Activated T-helper 1 cell treated with anti-CD3 and anti-CD28 coated beads, Interleukin-12 subunit alpha, Interleukin-12 subunit beta, Interleukin-2, Interleukin-4 antibody, amounts not matched to agents 30 ng/mL and 10 ng/mL and 1 ng/mL, durations not matched to agents 14 hours and 24 hours and 36 hours (primary cell): Measurements from ENCODE around the gene ZNF765. TPM values are rescaled to one million over a fixed set of nuclear protein-coding genes. Genes with fewer than 3 reads are reported as not detected.
"Not testable (repeated sequence)": the region's sequence is repeated elsewhere in the genome, so short reads cannot be mapped to it uniquely, and the experiment has no call there.

Source experiments
- DNase-seq: peaks from one replicate; pipeline ENCODE4 v3.0.0; 2021; ENCODE audit warnings: low spot score
- H3K27ac Mint-ChIP-seq: one replicate; pipeline ENCODE4 v1.8.0; 2021; ENCODE audit warnings: mild to moderate bottlenecking, mixed read lengths
- H3K27me3 Mint-ChIP-seq: one replicate; pipeline ENCODE4 v1.8.0; 2022; ENCODE audit warnings: mild to moderate bottlenecking, moderate library complexity, mixed read lengths; ENCODE audit not compliant: insufficient read depth
- H3K36me3 Mint-ChIP-seq: one replicate; pipeline ENCODE4 v1.8.0; 2021; ENCODE audit warnings: low read depth, mixed read lengths
- H3K4me1 Mint-ChIP-seq: one replicate; pipeline ENCODE4 v1.8.0; 2021; ENCODE audit warnings: low read depth, mixed read lengths
- H3K4me3 Mint-ChIP-seq: one replicate; pipeline ENCODE4 v1.8.0; 2021; ENCODE audit warnings: mild to moderate bottlenecking, moderate library complexity, mixed read lengths
- H3K9me3 Mint-ChIP-seq: one replicate; pipeline ENCODE4 v1.8.0; 2021; ENCODE audit warnings: mixed read lengths
- intact Hi-C: fragments of 100-400 bp; cut with micrococcal nuclease; formaldehyde crosslinking; loops from one replicate; pipeline ENCODE4 v1.15.1; 2024
- total RNA-seq: library from RNA; stranded (reverse); gene quantifications from 2 replicates; pipeline ENCODE4 v1.2.3, GENCODE V29; 2022

Gene ZNF765
- total RNA-seq, 1 donor from 2014 or later = 9.2 TPM

- Mint-ChIP-seq H3K36me3 (peaks cover 20% of the 10 kb centered on the region), H3K27me3 (no peaks in the 10 kb centered on the region), H3K9me3 (peaks cover 62% of the 10 kb centered on the region), H3K4me1 (peaks cover 5% of the 10 kb centered on the region), H3K27ac (no peak overlapping the region), H3K4me3 (no peak overlapping the region)
- intact Hi-C loops = no loop called here
- no peak for DNase-seq
Observed at GRCh38 chr19:53389571-53389970, 5.4 kb upstream of the ZNF765 start.

DNA sequence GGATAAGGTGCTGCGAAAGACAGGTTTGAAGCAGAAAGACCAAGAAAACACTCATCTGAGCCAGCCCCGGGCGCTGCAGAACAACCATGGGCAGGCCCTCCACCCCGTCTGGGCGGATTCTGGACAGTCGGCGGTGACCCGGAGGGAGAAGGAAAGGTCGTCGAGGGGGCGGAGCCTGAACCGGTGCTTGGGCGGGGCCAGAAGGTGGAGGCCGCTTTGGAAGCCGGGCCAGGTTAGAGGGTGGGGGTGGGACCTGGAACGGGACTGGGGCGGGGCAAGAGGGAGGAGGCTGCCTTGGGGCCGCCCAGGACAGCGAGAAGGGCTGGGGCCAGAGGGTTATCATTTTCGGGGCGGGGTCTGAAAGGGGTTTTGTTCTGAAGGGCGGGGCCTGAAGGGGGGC, 5.0 kb upstream of the ZNF765 start:
- intact Hi-C loops = loop anchor here (10.0 kb wide), 1 partner anchor 425 kb away; the partner anchor contains the start of gene ZNF816
- peaks cover 9% of the 10 kb centered on the region for H3K4me1 Mint-ChIP-seq
- H3K27ac Mint-ChIP-seq = no peak overlapping the region
- H3K27me3 Mint-ChIP-seq = no peaks in the 10 kb centered on the region
- peaks cover 58% of the 10 kb centered on the region for H3K9me3 Mint-ChIP-seq
- no peak for DNase-seq
- H3K4me3 Mint-ChIP-seq = no peak overlapping the region
- peaks cover 16% of the 10 kb centered on the region for H3K36me3 Mint-ChIP-seq

DNA sequence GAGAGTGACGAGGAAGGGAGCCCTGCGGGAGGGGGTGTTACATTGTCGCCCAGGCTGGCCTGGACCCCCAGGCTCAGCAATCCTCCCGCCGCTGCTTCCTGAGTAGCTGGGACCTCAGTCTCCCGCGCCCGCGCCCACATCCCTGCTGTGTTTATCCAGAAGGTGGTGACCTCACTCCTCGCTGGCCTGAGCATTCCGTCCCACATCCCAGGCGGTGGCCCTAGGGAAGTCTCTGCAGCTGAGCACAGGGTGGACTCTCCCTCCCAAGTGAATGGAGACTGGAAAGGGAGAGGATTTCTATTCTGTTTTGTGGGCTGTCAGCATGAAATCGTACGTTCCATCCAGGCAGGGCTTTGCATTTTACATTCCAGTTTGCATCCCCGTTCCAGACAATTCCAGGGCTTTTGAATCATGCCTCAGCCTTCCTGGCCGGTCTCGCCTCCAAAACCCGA, 401 bp upstream of the ZNF765 start:
- Mint-ChIP-seq H3K27me3 (no peaks in the 10 kb centered on the region), H3K27ac (peak overlapping the region; percentile 85), H3K36me3 (peaks cover 13% of the 10 kb centered on the region), H3K4me1 (peaks cover 27% of the 10 kb centered on the region), H3K9me3 (peaks cover 35% of the 10 kb centered on the region), H3K4me3 (peak overlapping the region; percentile 98)
- intact Hi-C loops = loop anchor here (10.0 kb wide), 1 partner anchor 430 kb away; the partner anchor contains the start of gene ZNF816
- no peak for DNase-seq

DNA sequence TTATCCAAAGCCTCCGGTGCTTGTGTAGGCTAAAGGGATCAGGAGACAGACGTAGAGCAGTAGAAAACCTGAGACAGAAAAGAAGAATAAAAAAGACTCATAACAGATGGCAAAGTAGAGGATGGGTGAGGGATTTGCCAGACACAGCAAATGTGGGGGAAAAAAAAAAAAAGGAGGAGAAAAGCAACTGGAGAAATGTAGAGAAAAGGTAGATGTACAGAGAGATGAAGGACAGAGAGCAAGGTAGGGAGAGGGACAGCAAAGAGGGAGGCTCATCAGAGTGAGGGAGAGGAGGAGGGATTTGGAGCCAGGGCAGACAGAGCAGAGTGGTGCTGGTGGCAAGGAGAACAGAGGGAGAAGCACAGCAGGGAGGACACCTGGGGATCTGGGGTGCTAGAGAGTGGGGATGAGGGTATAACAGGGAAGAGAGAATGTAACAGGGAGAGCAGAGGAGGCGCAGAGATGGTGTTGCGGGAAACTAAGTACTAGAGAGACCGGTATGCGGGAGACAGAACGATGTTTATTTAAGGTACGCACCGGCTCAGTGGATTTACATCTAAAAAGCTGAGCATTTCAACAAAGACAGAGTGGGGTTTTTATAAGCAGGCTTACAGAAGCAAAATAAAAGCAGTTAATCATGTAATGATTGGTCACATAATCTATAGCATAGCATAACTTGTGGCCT, 1.0 kb downstream of the ZNF765 start:
- H3K27me3 Mint-ChIP-seq, DNase-seq: not testable (repeated sequence)
- peak overlapping the region; percentile 85 for H3K27ac Mint-ChIP-seq
- intact Hi-C loops = loop anchor here (1.0 to 10.0 kb wide), 9 partner anchors 31 to 758 kb away; partner anchors contain the start of genes ZNF160, ZNF525, ZNF761 and ZNF813
- peaks cover 23% of the 10 kb centered on the region for H3K36me3 Mint-ChIP-seq
- H3K4me1 Mint-ChIP-seq = peaks cover 27% of the 10 kb centered on the region
- peak overlapping the region; percentile 98 for H3K4me3 Mint-ChIP-seq
- H3K9me3 Mint-ChIP-seq = peaks cover 30% of the 10 kb centered on the region

DNA sequence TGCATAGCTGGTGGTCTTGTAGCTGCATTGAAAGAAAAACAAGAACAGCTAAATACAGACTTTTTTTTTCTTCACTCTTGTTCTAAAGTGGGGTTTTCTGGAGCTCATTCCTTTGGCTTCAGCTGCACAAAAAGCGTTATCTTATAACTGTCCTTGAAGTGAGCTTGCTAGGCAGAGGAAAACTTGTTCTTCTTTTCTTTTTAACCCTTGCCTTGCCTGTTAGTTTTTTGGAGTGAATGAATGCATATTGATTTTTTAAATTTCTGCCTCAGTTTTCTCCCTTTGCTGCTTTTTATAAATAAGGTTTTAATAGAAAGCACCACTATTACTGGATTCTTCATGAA, 1.5 kb downstream of the ZNF765 start:
- peak overlapping the region; percentile 98 for H3K4me3 Mint-ChIP-seq
- H3K4me1 Mint-ChIP-seq = peaks cover 27% of the 10 kb centered on the region
- intact Hi-C loops = loop anchor here (10.0 kb wide), 1 partner anchor 432 kb away; the partner anchor contains the start of gene ZNF816
- H3K36me3 Mint-ChIP-seq = peaks cover 26% of the 10 kb centered on the region
- DNase-seq = no peak
- H3K27me3 Mint-ChIP-seq = no peaks in the 10 kb centered on the region
- no peak overlapping the region for H3K27ac Mint-ChIP-seq
- peaks cover 26% of the 10 kb centered on the region for H3K9me3 Mint-ChIP-seq

GRCh38 chr19:53397918-53398317, 3.0 kb downstream of the ZNF765 start:
- not testable (repeated sequence) for H3K27ac Mint-ChIP-seq, H3K4me3 Mint-ChIP-seq, H3K27me3 Mint-ChIP-seq, DNase-seq
- peaks cover 27% of the 10 kb centered on the region for H3K4me1 Mint-ChIP-seq
- intact Hi-C loops = loop anchor here (10.0 kb wide), 1 partner anchor 433 kb away; the partner anchor contains the start of gene ZNF816
- peaks cover 40% of the 10 kb centered on the region for H3K36me3 Mint-ChIP-seq
- peaks cover 30% of the 10 kb centered on the region for H3K9me3 Mint-ChIP-seq

DNA sequence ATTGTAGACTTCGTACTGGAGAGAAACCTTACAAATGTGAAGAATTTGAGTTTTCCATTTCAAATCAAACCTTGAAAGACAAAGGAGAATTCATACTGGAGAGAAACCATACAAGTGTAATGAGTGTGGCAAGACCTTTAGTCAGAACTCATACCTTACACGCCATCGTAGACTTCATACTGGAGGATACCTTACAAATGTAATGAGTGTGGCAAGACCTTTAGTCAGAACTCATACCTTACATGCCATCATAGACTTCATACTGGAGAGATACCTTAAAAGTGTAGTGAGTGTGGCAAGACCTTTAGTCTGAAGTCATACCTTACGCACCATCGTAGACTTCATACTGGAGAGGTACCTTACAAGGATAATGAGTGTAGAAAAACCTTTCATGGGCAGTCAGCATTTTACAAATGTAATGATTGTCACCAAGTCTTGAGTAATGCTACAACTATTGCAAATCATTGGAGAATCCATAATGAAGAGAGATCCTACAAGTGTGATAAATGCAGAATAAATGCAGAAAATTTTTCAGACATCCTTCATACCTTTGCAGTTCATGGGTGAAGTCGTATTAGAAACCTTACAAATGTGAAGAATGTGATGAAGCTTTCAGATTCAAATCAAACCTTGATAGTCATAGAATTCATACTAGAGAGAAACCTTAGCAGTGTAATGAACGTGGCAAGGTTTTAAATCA, 14.7 kb downstream of the ZNF765 start:
- intact Hi-C loops = no loop called here
- no peak overlapping the region for H3K4me3 Mint-ChIP-seq
- peaks cover 73% of the 10 kb centered on the region for H3K9me3 Mint-ChIP-seq
- H3K27me3 Mint-ChIP-seq = no peaks in the 10 kb centered on the region
- no peak for DNase-seq
- H3K4me1 Mint-ChIP-seq = no peaks in the 10 kb centered on the region
- peaks cover 62% of the 10 kb centered on the region for H3K36me3 Mint-ChIP-seq
- no peak overlapping the region for H3K27ac Mint-ChIP-seq

GRCh38 chr19:53420520-53421315, 25.8 kb downstream of the ZNF765 start:
- DNase-seq, H3K36me3 Mint-ChIP-seq, H3K27me3 Mint-ChIP-seq, H3K4me1 Mint-ChIP-seq, intact Hi-C loops, H3K27ac Mint-ChIP-seq, H3K4me3 Mint-ChIP-seq: not testable (repeated sequence)
- peaks cover 36% of the 10 kb centered on the region for H3K9me3 Mint-ChIP-seq

- DNase-seq = no peak
Observed at GRCh38 chr19:53422551-53422950, 27.6 kb downstream of the ZNF765 start.

DNA sequence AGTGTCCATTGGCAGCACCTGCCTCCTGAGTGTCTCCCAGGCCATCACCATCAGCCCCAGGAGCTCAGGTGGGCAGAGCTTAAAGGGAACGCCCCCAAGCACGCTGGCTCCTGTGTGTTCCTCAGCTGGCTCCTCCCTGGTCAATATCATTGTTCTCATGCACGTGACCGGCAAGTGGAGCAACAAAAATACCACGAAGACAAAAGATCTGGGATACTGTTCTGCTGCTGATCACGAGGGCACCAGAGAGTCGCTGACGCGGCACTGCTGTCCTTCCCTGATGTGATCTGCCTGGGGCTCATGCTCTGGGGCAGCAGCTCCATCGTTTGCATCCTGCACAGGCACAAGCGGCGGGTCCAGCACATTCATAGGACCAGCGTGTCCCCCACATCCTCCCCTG, 28.1 kb downstream of the ZNF765 start:
- H3K27ac Mint-ChIP-seq, H3K4me3 Mint-ChIP-seq, DNase-seq, H3K4me1 Mint-ChIP-seq, H3K27me3 Mint-ChIP-seq, H3K36me3 Mint-ChIP-seq, intact Hi-C loops: not testable (repeated sequence)
- peaks cover 21% of the 10 kb centered on the region for H3K9me3 Mint-ChIP-seq

More at GRCh38 chr19:53422551-53422950, 27.6 kb downstream of the ZNF765 start:
- no peak overlapping the region for H3K27ac Mint-ChIP-seq
- H3K4me1 Mint-ChIP-seq = peaks cover 5% of the 10 kb centered on the region
- H3K27me3 Mint-ChIP-seq = no peaks in the 10 kb centered on the region
- H3K9me3 Mint-ChIP-seq = peaks cover 24% of the 10 kb centered on the region
- intact Hi-C loops = no loop called here
- no peak overlapping the region for H3K4me3 Mint-ChIP-seq
- H3K36me3 Mint-ChIP-seq = no peaks in the 10 kb centered on the region

DNA sequence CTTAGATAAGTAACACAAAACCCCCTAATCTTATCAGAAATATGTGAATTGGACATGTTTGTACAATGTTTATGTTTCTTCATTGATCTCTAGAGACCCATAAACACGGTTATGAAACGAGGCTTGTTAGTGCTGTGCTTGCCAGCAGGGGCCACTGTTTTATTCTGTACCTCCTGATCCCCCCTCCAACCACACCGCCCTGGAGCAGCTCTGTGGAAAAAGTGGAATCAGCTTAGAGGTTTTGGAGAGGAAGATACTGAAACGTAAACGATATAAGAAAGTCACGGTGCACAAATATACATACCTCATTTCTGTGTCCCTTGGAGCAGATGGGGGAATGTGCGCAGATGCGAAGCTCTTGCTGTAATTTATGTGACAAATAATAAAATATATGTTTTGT, 28.7 kb downstream of the ZNF765 start:
- H3K4me1 Mint-ChIP-seq, H3K27ac Mint-ChIP-seq, DNase-seq, intact Hi-C loops, H3K27me3 Mint-ChIP-seq, H3K36me3 Mint-ChIP-seq, H3K4me3 Mint-ChIP-seq: not testable (repeated sequence)
- peaks cover 16% of the 10 kb centered on the region for H3K9me3 Mint-ChIP-seq

DNA sequence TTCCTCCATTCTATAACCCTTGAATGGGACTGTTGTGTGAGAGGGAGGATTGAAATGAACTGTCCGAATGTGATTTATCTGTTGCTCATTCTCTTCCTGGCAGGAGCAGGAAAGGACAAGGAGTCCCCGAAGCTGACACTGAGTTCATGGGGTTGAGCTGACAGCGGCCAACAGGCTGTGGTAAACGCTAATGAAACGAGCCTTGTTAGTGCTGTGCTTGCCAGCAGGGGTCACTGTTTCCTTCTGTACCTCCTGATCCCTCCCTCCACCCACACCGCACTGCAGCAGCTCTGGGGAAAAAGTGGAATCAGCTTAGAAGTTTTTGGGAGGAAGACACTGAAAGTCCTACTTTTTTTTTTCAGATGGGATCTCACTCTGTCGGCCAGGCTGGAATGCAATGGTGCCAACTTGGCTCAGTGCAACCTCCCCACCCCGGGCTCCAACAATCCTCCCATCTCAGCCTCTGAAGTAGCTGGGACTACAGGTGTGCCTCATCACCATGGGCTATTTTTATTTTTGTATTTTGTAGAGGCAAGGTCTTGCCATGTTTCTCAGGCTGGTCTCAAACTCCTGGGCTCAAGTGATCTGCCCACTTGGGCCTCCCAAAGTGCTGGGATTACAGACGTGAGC, 30.1 kb downstream of the ZNF765 start:
- Mint-ChIP-seq H3K27ac (no peak overlapping the region), H3K9me3 (peaks cover 9% of the 10 kb centered on the region), H3K27me3 (no peaks in the 10 kb centered on the region), H3K4me3 (no peak overlapping the region), H3K4me1 (peaks cover 5% of the 10 kb centered on the region), H3K36me3 (no peaks in the 10 kb centered on the region)
- intact Hi-C loops = loop anchor here (1.0 kb wide), 3 partner anchors 87 to 321 kb away; no protein-coding TSS in a partner anchor
- peak; percentile 46 for DNase-seq
